ENCODE measurements around the gene MTCP1. TPM values are rescaled to one million over a fixed set of nuclear protein-coding genes. Genes with fewer than 3 reads are reported as not detected.

Gene MTCP1
- total and polyA plus RNA-seq, 10 of the 15 experiments (the other 5 are each of a cell fraction or from before 2014, with no cell fraction given), result 16.6 to 74.0 (median 30.9) TPM

- TF ChIP-seq ATF3 (IDR thresholded peaks at IDR 0.05; ENCODE audit: borderline replicate concordance, extremely low read depth, low read depth, low read length), result no peak
- TF ChIP-seq LARP7 (IDR thresholded peaks at IDR 0.05), result no peak
- no peak for TF ChIP-seq SRF (IDR thresholded peaks at IDR 0.05; ENCODE audit: low read depth in 2 of 2, low read length in 2 of 2)
- TF ChIP-seq IKZF1 (conservative IDR thresholded peaks at IDR 0.05), result peak; percentile 82
- no peak for TF ChIP-seq CBFB (IDR thresholded peaks at IDR 0.05; ENCODE audit: low read depth)
- TF ChIP-seq ELK1 (IDR thresholded peaks at IDR 0.05; ENCODE audit: low read depth, low read length), result no peak; the same call in 1 of the 2 replicates
- no peak for TF ChIP-seq HSF1 (IDR thresholded peaks at IDR 0.05; ENCODE audit: low read depth, low read length)
- no peak for TF ChIP-seq ATF7 (IDR thresholded peaks at IDR 0.05; ENCODE audit: low read depth)
- TF ChIP-seq CUX1 (IDR thresholded peaks at IDR 0.05; ENCODE audit: insufficient replicate concordance, low read depth, low read length), result no peak
- no peak for TF ChIP-seq SP1 (IDR thresholded peaks at IDR 0.05; ENCODE audit: low read depth, low read length)
- no peak for TF ChIP-seq ASH2L (IDR thresholded peaks at IDR 0.05; ENCODE audit: borderline replicate concordance, low read depth)
- peak; percentile 61; the same call in 1 of the 3 replicates for TF ChIP-seq POU2F2 (IDR thresholded peaks at IDR 0.05; ENCODE audit: borderline replicate concordance, low read depth, low read length)
- no peak for TF ChIP-seq E2F4 (IDR thresholded peaks at IDR 0.05; ENCODE audit: low read depth, low read length)
- TF ChIP-seq BHLHE40 (IDR thresholded peaks at IDR 0.05; ENCODE audit: borderline replicate concordance in 1 of 2, low read depth in 2 of 2, low read length in 1 of 2), result peak; percentile 70 to 94
- TF ChIP-seq EZH2 (IDR thresholded peaks at IDR 0.05; ENCODE audit: borderline replicate concordance, control insufficient read depth, low read depth, low read length), result no peak
- no peak for TF ChIP-seq FOS (IDR thresholded peaks at IDR 0.05; ENCODE audit: borderline replicate concordance, extremely low read depth, insufficient read length)
- peak; percentile 2; the same call in 1 of the 2 replicates for TF ChIP-seq RUNX3 (IDR thresholded peaks at IDR 0.05; ENCODE audit: low read length)
Observed at GRCh38 chrX:155026727-155027508, 44.0 kb downstream of the MTCP1 start, which contains the start of gene FUNDC2 (continued).

Data from GM12878 (cell line).